Endothelial cell of umbilical vein (primary cell): ENCODE data around the gene PPP5C. TPM values are rescaled to one million over a fixed set of nuclear protein-coding genes. Genes with fewer than 3 reads are reported as not detected.

Experiments used
- BruUV-seq: library from RNA; stranded (reverse); fragments of 400-500 nt; replicated peaks from 2 replicates; lab custom pipeline; 2021; lab: Mats Ljungman, UMichigan
- CTCF ChIA-PET: fragments of 300-600, 350-600 bp; sonication (Branson Sonifier 250); formaldehyde crosslinking; loops from one replicate; lab custom pipeline; 2021; ENCODE audit warnings: antibody characterized with exemption, inconsistent platforms; lab: Charles Lee
- POLR2A ChIA-PET: fragments of 300-600, 350-600 bp; sonication (Branson Sonifier 250); formaldehyde crosslinking; loops from one replicate; lab custom pipeline; 2021; ENCODE audit warnings: antibody characterized with exemption, inconsistent platforms; lab: Charles Lee
- DNase-seq: peaks from one replicate; pipeline ENCODE4 v3.0.0-alpha.2; 2011; ENCODE audit warnings: low read depth, low spot score
- FAIRE-seq: peaks from 2 replicates; lab custom pipeline; 2011; peaks lifted over from hg19 to GRCh38; lab: Jason Lieb, UNC
- H2AFZ ChIP-seq: 2 replicates; pipeline ENCODE4 v1.6.0; 2012; ENCODE audit warnings: low read depth, low read length, control low read depth, inconsistent platforms
- H3K27ac ChIP-seq: 2 replicates; pipeline ENCODE4 v1.5.1; 2011; ENCODE audit warnings: low read depth, mild to moderate bottlenecking, control low read depth, low read length, moderate library complexity; ENCODE audit not compliant: insufficient read depth
- H3K27me3 ChIP-seq, 2 experiments: 2 replicates each; pipeline versions ENCODE4 v1.6.0 to v1.6.1; 2011; ENCODE audit warnings: low read length in 2 of 2, mixed read lengths in 1 of 2; ENCODE audit not compliant: control insufficient read depth in 2 of 2, insufficient read depth in 2 of 2
- H3K36me3 ChIP-seq, 2 experiments: 2 replicates in 1 of 2; 3 replicates in 1 of 2; pipeline ENCODE4 v1.5.1; 2011; ENCODE audit warnings: low read length in 2 of 2, mild to moderate bottlenecking in 1 of 2, moderate library complexity in 1 of 2; ENCODE audit not compliant: control insufficient read depth in 2 of 2, insufficient read depth in 2 of 2; ENCODE audit errors: extremely low read depth in 1 of 2
- H3K4me1 ChIP-seq: 3 replicates; pipeline ENCODE4 v1.5.1; 2011; ENCODE audit warnings: mild to moderate bottlenecking, low read length; ENCODE audit not compliant: control insufficient read depth, insufficient read depth; ENCODE audit errors: extremely low read depth
- H3K4me2 ChIP-seq: 2 replicates; pipeline ENCODE4 v1.6.1; 2011; ENCODE audit warnings: low read length, control low read depth, mixed read lengths; ENCODE audit not compliant: insufficient read depth
- H3K4me3 ChIP-seq, 3 experiments: fragments of 200-600 bp in 1 of 3; sonication (generic), shearing (Covaris generic) in 1 of 3; replicated peaks in 1 of 3; 2 replicates each; pipeline ENCODE4 v1.5.1; 2011 to 2016; ENCODE audit warnings: control low read depth in 3 of 3, low read length in 3 of 3, mild to moderate bottlenecking in 2 of 3, inconsistent platforms in 1 of 3, low read depth in 1 of 3, moderate library complexity in 1 of 3; ENCODE audit not compliant: insufficient read depth in 1 of 3
- H3K79me2 ChIP-seq: 2 replicates; pipeline ENCODE4 v1.6.0; 2012; ENCODE audit warnings: low read length, inconsistent platforms; ENCODE audit not compliant: control insufficient read depth, insufficient read depth
- H3K9ac ChIP-seq: replicated peaks from 2 replicates; pipeline ENCODE3; 2011; ENCODE audit warnings: low read length, control low read depth; ENCODE audit not compliant: insufficient read depth; ENCODE audit errors: extremely low read depth
- H3K9me1 ChIP-seq: replicated peaks from 3 replicates; pipeline ENCODE4 v1.6.0; 2011; ENCODE audit warnings: mild to moderate bottlenecking, low read length; ENCODE audit not compliant: control insufficient read depth, insufficient read depth; ENCODE audit errors: extremely low read depth
- H3K9me3 ChIP-seq: replicated peaks from 2 replicates; pipeline ENCODE4 v1.5.1; 2012; ENCODE audit warnings: low read length, inconsistent platforms; ENCODE audit not compliant: control insufficient read depth, insufficient read depth
- H4K20me1 ChIP-seq: replicated peaks from 2 replicates; pipeline ENCODE3; 2011; ENCODE audit warnings: mild to moderate bottlenecking, low read length; ENCODE audit not compliant: control insufficient read depth, insufficient read depth; ENCODE audit errors: extremely low read depth
- EZH2 ChIP-seq: IDR thresholded peaks from 2 replicates; pipeline ENCODE4 v1.6.1; 2012; ENCODE audit warnings: borderline replicate concordance, low read depth, mild to moderate bottlenecking, moderate library complexity, low read length, inconsistent platforms; ENCODE audit not compliant: severe bottlenecking
- FOS ChIP-seq: IDR thresholded peaks from 2 replicates; pipeline ENCODE4 v1.6.1; 2011; ENCODE audit warnings: mild to moderate bottlenecking, low read length, moderate library complexity, borderline replicate concordance; ENCODE audit not compliant: insufficient read depth
- GATA2 ChIP-seq: IDR thresholded peaks from 2 replicates; pipeline ENCODE4 v1.7.0; 2011; ENCODE audit warnings: low read depth, mild to moderate bottlenecking, moderate library complexity, mixed read lengths, low read length; ENCODE audit not compliant: insufficient read length, insufficient read depth
- JUN ChIP-seq: IDR thresholded peaks from 2 replicates; pipeline ENCODE4 v1.6.1; 2011; ENCODE audit warnings: borderline replicate concordance, low read depth; ENCODE audit not compliant: insufficient read length, insufficient read depth
- MYC ChIP-seq: IDR thresholded peaks from one replicate; pipeline ENCODE4 v1.6.1; 2011; ENCODE audit warnings: mild to moderate bottlenecking, low read depth, low read length
- POLR2A ChIP-seq: IDR thresholded peaks from 2 replicates; pipeline ENCODE4 v1.6.1; 2012; ENCODE audit warnings: low read depth, mild to moderate bottlenecking, control low read depth, low read length
- POLR2AphosphoS5 ChIP-seq: IDR thresholded peaks from 2 replicates; pipeline ENCODE4 v1.6.1; 2012; ENCODE audit warnings: low read depth, mild to moderate bottlenecking, control low read depth, low read length, moderate library complexity; ENCODE audit not compliant: insufficient read depth
- dilution Hi-C: fragments of 300-500 bp; cut with MboI; formaldehyde crosslinking; loops from one replicate; pipeline ENCODE4 v1.15.0; 2019; ENCODE audit warnings: low sequenced_read_pairs; ENCODE audit not compliant: extremely low pct_ligation_motif_present
- intact Hi-C: fragments of 100-400 bp; cut with micrococcal nuclease; formaldehyde crosslinking; loops from one replicate; pipeline ENCODE4 v1.10.0; 2022
- polyA plus RNA-seq, 4 experiments: library from polyadenylated mRNA; depleted of rRNA in 3 of 4; stranded (reverse) in 3 of 4; unstranded in 1 of 4; fragments of >200 nt; gene quantifications; 2 replicates each; pipeline versions ENCODE4 v1.2.1 to v1.2.3, GENCODE V29; 2011 to 2012; ENCODE audit warnings: missing spikeins in 1 of 4
- total RNA-seq: library from RNA; stranded (reverse); gene quantifications from 2 replicates; pipeline ENCODE4 v1.2.3, GENCODE V29; 2021
- TF ChIP-seq, protein P1 (sequence below): IDR thresholded peaks from 2 replicates; pipeline ENCODE4 v1.6.1; 2011; ENCODE audit not compliant: insufficient read depth, insufficient read length
- TF ChIP-seq, protein P2 (sequence below), 2 donors: IDR thresholded peaks; 1 replicate in 1 of 2; 2 replicates in 1 of 2; pipeline ENCODE4 v1.5.1; 2011; ENCODE audit warnings: low read length in 2 of 2, mild to moderate bottlenecking in 2 of 2, moderate library complexity in 2 of 2, control low read depth in 1 of 2, inconsistent platforms in 1 of 2, low read depth in 1 of 2; ENCODE audit not compliant: insufficient read depth in 1 of 2; ENCODE audit errors: extremely low read depth in 1 of 2

The PPP5C gene
- total and polyA plus RNA-seq, 2 donors (not counting 3 experiments of a cell fraction or from before 2014, with no cell fraction given) = 114 to 172 TPM

DNA sequence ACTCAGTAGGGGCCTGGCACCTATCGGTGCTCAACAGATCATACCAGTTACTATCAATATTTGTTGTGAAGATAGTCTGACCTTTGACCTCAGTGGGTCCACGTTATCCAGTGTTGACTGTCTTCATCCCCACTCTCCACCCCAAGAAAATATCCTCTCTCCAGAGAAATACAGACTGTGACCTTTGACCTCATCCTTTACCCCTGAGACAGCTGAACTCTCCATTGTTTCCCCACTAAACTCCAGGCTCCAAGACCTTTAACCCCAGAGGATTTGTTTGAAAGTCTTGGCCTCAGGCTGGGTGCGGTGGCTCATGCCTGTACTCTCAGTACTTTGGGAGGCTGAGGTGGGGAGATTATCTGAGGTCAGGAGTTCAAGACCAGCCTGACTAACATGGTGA lies 22.6 kb upstream of the PPP5C start:
- peaks cover 0 to 10% of the 10 kb centered on the region in 2 experiments for H3K36me3 ChIP-seq
- BruUV-seq = no TSS peak
- CTCF ChIA-PET = interaction anchor here (3.6 kb wide), 1 partner anchor 44 kb away, joined by 13 read pairs; no protein-coding TSS in a partner anchor

More for the DNA sequence above, 22.6 kb upstream of the PPP5C start:
- H3K4me2 ChIP-seq = no peak overlapping the region
- no peaks in the 10 kb centered on the region for H4K20me1 ChIP-seq
- FAIRE-seq (no peak), DNase-seq (no peak)
- no peaks in the 10 kb centered on the region for H3K9me3 ChIP-seq
- dilution Hi-C loops = no loop called here
- no peak for TF ChIP-seq EZH2
- TF ChIP-seq GATA2 = no peak
- no peak for TF ChIP-seq POLR2AphosphoS5
- TF ChIP-seq, protein P1, sequence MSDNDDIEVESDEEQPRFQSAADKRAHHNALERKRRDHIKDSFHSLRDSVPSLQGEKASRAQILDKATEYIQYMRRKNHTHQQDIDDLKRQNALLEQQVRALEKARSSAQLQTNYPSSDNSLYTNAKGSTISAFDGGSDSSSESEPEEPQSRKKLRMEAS = no peak
- TF ChIP-seq FOS = no peak
- TF ChIP-seq JUN = no peak
- TF ChIP-seq POLR2A = no peak
- no peak for TF ChIP-seq MYC
- TF ChIP-seq, protein P2, sequence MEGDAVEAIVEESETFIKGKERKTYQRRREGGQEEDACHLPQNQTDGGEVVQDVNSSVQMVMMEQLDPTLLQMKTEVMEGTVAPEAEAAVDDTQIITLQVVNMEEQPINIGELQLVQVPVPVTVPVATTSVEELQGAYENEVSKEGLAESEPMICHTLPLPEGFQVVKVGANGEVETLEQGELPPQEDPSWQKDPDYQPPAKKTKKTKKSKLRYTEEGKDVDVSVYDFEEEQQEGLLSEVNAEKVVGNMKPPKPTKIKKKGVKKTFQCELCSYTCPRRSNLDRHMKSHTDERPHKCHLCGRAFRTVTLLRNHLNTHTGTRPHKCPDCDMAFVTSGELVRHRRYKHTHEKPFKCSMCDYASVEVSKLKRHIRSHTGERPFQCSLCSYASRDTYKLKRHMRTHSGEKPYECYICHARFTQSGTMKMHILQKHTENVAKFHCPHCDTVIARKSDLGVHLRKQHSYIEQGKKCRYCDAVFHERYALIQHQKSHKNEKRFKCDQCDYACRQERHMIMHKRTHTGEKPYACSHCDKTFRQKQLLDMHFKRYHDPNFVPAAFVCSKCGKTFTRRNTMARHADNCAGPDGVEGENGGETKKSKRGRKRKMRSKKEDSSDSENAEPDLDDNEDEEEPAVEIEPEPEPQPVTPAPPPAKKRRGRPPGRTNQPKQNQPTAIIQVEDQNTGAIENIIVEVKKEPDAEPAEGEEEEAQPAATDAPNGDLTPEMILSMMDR (IDR thresholded peaks at IDR 0.05; ENCODE audit: extremely low read depth in 1 of 2, insufficient read depth in 1 of 2, low read depth in 1 of 2, low read length in 2 of 2) = no peak
- H3K4me1 ChIP-seq = no peaks in the 10 kb centered on the region
- H2AFZ ChIP-seq = no peak overlapping the region
- no peak overlapping the region for H3K4me3 ChIP-seq
- H3K79me2 ChIP-seq = no peaks in the 10 kb centered on the region
- POLR2A ChIA-PET = no interaction called here
- H3K27ac ChIP-seq = no peak overlapping the region
- H3K9ac ChIP-seq = no peak overlapping the region
- no peaks in the 10 kb centered on the region for H3K9me1 ChIP-seq
- intact Hi-C loops = no loop called here
- H3K27me3 ChIP-seq = no peaks in the 10 kb centered on the region
